HG02973 (cell line): ENCODE results near the gene FAM184B.
A peak's percentile ranks its signal among the peaks of the same experiment; 100 is the strongest.
"Not testable (repeated sequence)": the region's sequence is repeated elsewhere in the genome, so short reads cannot be mapped to it uniquely, and the experiment has no call there.

Experiments used
- ATAC-seq: cut with Tn5 transposase; IDR thresholded peaks from one replicate; pipeline ENCODE4 v1.9.1; 2021; ENCODE audit warnings: moderate library complexity; ENCODE audit not compliant: unreplicated experiment

The FAM184B gene

DNA sequence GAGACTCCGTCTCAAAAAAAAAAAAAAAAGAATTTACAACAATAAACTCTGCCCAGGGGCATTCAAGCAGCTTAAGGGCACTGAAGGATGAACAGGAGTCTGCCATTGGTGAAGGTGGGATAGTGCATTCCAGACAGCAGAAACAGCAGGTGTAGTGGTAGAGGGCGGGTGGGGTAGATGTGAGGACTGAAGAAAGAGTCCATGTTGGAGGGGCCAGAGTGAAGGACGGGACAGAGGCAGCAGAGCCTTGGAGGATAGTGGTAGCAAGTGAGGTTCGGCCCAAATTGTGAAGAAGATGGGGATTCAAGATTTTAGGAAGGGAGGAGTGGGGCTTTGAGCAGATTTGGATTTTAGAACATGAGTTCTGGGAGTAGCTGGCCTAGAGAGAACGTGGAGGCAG lies 91.3 kb downstream of the FAM184B start:
- no peak for ATAC-seq

DNA sequence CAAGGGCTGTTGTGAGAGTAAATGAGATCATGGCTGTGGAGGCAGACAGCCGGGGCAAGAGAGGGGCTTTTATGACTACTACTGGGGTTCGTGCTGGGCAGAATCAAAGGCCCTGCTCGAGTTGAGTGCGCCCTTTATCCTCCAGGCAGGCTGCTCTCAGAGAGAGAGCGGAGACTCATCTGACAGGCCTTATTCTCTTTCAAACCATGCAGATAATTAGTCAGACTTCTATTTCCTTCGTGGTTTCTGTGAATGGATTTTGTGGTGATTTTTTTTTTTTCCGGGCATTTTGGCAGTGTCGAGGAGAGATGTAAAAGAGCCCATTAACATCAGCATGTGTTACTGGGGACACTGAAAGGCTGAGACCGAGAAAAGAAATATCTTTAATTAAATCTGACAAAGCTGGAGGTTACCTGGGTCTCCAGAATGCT lies 93.4 kb downstream of the FAM184B start:
- no peak for ATAC-seq

DNA sequence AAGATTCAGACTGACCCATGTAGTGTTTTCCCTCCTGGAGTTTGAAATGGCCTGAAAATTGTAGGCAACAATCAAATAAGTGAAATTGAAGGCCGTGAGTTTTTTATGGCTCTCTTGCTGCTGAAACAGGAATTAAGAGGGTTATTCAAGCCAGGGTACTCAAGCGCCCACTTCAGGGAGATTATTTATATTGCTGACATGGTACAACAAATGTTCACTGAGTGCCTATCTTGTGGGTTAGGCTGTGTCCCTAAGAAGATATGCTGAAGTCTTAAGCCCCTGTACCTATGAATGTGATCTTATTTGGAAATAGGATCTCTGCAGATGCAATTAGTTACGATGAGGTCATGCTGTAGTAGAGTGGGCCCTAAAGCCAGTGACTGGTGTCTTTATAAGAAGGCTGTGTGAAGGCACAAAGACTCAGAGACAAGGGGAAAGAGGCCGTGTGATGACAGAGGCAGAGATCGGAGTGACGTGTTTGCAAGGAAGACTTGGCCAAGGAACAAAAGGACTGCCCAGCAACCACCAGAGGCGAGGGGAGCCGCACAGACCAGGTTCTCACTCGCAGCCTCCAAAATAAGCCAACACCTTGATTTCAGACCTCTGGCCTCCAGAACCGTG lies 94.1 kb downstream of the FAM184B start:
- no peak for ATAC-seq

DNA sequence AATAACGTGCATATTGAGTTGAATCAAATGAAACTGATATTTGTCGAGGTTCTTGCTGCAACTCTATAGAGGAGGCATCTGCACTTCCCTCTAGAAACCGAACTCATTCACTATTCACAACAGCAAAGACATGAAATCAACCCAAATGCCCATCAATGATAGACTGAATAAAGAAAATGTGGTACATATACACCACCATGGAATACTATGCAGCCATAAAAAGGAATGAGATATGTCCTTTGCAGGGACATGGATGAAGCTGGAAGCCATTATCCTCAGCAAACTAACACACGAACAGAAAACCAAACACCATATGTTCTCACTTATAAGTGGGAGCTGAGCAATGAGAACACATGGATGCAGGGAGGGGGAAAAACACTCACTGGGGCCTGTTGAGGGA lies 96.8 kb downstream of the FAM184B start:
- not testable (repeated sequence) for ATAC-seq

DNA sequence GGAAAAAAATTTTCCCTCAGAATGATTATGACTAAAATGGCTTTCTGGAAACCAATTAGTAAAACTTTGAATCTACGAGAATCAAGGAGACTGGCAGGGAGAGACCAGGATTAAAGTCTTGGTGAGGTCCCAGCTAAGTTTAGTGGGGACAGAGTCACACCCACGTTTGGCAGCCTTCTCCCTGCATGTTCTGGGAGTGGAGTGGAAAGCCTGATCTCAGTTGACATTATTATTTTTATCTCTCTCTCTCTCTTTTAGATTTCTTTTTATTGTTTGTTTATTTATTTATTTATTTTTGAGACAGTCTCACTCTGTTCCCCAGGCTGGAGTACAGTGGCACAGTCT lies 99.2 kb downstream of the FAM184B start:
- ATAC-seq, result no peak

DNA sequence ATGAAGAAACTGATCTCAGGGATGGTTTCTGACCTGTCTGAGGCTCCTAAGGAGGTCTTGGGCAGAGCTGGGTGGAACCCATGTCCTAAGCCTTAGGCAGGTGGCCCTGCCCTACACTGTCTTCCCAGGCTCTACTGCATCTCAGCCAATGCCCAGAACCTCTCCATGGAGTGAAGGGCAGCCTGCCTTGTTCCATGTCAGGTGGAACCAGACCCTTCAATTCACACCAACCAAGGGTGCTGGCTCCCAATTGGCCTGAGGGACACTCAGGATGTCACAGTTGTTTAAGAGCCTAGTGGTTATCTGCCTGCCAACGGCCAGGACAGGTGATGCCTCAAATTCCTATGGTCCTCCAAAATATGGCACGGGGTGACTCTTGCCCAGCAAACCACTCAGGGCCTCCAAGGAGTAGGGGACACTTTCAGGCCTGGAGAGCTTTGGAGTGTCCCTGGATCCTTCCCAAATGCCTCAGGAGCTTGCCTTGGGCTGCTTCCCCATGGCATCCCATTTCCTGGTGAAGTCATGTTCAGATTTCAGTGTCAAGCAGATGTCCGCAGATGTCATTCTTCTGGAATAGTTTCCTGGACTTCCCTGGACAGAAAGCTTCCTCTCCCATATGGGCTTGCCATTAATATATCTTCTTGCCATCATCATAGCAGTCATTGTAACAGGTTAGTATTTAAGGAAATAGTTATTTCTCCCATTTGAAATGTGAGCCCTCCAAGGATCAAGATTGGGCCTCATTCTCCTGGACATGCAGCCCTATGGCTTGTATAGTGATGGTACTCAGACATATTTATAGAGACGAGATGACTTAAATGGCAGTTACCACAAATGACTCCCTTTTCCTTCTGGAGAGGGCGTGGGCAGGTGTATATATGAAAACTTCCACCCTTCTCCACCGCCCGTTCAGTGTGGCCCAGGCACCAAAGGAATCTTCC lies 99.9 kb downstream of the FAM184B start:
- ATAC-seq, result no peak

DNA sequence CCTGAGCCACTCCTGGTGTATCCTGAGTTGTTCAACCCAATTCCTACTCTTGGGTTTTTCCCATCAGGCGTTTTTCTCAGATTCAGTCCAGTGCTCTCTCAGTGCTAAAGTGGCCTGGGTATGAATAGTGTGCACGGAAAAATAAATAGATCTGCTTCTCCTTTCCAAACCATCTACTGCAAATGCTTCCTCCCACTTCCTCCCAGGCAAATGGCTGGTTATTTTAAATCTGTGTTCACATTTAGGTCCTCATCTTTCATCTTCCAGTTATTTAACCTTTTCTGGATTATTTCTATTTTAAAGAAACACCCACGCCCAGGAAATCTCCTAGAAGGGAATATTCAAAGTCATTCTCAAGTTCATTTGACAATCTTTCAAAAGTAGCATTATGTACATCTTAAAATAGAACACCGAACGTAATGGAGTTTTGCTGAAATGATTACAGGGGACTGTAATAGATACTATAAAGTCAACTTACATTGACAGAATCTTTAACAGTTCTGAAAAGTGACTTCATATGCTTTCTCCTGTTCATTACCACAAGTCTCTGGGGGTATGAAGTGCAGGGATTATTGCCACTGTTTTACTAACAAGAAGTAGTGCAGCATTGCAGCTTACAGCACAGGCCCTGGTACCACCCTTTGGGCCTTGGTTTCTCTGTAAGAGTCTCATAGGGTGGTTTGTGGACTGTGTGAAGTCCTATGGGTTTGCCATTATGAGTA lies 100.7 kb downstream of the FAM184B start:
- no peak for ATAC-seq

DNA sequence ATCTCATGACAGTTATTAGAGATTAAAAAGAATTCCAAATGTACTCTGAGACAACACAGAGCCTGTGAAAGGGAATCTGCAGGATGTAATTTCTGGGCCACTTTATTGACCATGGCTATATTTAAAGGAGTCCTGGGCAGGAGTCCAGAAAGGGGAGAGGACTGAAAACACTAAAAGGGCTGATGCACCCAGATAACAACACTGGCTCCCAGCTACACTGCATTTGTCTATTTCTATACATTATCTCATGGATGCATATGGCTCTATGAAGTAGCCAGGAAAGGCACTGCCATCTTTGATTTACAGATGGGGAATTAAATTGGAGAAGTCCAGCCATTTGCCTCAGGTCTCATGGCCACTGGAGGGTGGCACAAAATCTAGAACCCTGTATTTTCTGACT lies 111.0 kb downstream of the FAM184B start:
- no peak for ATAC-seq

DNA sequence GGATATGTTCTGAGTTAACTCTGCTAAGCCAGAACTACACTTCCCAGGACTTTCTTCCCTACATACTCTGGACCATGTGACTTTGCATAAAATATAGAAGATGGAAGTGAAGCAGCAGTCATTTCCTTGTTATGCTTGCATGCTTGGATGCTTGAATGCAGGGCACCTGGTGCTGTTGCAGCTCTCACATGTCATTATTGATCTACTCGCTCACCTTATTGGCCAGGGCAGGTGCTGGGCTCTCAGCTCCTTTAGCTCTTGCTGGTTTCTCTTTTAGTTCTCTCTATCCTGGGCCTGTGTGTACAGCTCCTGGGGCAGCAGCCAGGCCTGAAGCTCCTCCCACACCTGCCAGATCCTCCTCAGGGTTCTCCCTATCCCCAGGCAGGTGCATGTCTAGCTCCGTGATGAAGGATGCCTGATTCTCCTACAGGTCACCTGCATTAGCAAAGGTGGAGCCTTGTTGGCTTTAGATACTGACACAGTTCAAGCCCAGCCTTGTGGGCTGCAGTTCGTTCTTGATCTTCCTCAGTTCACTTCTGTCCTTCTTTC lies 113.7 kb downstream of the FAM184B start:
- ATAC-seq, result no peak

DNA sequence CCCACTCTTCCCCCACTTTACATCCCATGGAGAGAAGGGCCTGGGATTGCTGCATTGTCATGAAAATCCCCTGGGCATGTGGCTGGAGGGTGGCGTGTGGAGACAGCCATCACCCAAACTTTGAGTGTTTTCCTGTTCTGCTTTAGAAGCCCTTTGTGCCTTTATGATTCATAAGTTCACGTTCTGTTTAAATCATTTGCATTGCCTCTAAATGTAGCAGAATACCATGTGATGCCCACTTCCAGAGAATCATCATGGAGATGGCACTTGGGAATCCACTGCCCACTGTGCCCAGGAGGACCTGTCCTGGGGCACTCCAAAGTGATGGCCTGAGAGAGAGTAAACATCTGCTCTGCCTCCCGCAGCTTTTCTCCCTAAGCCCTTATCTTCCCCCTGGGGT lies 114.2 kb downstream of the FAM184B start:
- ATAC-seq, result no peak

DNA sequence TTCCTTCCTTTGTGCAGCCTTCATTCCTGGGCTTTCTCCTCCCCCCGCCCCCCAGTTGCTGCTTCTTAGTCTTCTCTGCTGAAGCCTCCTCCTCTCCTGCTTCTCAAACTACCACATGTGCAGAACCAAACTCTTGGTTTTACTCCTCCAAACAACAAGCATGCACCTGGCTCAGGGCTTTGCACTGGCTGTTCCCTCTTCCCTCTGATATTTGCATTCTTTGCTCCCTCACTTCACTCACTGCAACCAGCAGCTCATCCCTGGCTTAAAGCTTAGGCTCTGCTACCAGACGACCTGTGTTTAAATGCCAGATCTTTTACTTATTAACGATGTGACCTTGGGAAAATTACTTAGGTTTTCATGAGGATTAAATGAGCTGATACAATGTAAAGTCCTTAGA lies 115.6 kb downstream of the FAM184B start:
- ATAC-seq, result no peak

DNA sequence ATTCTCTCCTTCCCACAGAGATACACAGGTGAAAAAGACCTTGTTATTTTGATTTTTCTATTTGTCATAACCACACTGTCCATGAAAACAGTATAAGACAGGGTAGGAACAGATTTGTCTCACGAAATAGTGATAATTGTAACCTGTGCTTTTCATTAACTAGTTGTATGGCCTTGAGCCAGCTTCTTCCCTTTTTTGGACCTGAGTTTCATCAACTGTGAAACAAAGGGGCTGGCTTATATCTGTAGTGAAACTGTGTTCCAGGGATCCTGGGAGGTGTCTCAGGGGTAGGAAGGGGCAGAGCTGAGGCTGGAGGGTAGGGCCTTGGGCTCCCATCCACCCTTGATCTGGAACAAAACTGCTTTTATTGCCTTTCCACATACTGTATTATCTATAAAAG lies 116.1 kb downstream of the FAM184B start:
- no peak for ATAC-seq

DNA sequence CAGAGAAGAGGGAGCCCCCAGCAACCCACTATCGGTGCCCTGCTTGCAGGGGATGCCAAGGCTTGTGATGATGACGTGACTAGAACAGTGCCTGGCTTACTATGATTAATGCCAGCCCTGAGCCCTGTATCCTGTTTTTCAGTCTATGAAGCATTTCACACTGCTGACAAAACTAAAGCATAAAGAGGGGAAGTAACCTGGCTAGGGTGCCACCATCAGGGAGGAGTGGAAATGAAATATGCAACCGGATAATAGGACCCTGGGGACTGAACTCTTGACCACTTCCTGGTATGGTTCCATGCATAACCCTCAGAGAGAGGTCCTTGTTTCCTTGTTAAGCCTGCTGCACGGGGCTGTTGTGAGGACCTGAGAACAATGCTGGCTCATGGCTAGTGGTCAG lies 116.7 kb downstream of the FAM184B start:
- peak; percentile 92 for ATAC-seq

DNA sequence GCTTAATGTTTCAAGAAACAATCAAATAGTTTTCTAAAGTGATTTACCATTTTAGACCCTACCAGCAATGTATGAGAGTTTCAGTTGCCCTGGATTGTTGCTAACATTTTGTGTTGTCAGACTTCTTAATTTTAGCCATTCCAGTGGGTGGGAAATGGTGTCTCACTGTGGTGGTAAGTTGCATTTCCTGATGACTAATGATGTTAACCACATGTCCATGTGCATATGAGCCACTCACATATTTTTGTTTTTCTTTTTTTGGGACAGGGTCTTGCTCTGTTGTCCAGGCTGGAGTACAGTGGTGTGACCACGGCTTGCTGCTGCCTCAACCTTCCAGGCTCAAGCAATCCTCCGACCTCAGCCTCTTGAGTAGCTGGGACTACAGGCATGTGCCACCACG lies 118.7 kb downstream of the FAM184B start:
- ATAC-seq, result no peak

DNA sequence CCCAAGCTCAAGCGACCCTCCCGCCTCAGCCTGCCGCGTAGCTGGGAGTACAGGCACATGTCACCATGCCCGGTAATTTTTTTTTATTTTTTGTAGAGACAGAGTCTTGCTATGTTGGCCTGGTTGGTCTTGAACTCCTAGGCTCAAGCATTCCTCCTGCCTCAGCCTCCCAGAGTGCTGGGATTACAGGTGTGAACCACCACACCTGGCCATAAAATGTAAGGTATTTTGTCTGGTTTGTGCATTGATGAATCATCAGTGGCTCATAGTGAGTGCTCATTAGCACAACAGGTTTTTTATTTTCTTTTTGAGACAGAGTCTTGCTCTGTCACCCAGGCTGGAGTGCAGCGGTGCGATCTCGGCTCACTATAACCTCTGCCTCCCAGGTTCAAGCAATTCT lies 122.2 kb downstream of the FAM184B start:
- ATAC-seq, result not testable (repeated sequence)

DNA sequence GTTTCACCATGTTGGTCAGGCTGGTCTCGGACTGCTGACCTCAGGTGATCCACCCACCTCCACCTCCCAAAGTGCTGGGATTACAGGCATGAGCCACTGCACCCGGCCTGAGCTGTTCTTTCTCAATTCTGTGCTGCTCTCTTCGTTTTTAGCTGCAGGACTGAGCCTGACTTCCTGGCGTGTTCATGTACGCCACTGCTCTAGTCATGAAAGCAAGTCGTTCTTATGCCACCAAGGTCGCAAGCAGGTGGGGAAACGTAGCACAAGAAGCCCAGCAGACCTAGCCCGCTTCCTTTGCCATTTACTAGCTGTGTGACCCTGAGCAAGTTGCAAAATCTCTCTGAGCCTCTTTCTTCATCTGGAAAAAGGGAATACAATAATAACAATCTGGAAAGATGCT lies 123.6 kb downstream of the FAM184B start:
- ATAC-seq, result no peak

DNA sequence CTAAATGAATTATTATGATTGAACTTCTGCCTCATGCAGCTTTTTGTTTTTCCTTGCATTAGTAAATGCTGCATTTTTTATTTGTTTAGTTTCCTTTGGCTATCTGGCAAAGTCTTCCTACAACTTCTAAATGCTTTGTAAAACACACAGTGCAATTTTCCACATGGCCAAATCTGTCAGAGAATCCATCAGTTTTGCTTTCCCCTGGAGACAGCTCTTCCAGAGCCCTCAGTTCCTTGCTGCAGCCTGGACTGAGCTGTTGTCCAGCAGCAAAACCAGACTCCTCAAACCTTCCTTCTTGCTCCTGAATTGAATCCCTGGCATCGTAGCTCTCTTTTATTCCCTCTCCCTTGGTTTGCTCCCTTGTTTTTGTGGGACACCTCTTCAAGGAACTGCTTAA lies 124.3 kb downstream of the FAM184B start:
- ATAC-seq, result no peak

DNA sequence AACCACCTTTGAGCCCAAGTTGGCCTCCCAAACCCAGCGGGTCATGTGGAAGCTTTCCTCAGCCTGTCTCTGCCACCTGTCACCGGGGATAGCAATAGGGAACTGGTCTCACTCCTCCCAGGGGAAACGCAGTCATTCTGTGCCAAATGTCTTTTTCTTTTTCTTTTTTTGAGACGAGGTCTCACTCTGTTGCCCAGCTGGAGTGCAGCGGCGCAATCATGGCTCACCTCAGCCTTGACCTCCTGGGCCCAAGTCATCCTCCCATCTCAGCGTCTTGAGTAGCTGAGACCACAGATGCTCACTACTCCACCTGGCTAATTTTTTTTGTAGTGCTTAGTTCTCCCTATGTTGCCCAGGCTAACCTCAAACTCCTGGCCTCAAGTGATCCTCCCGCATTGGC lies 126.7 kb downstream of the FAM184B start:
- no peak for ATAC-seq

DNA sequence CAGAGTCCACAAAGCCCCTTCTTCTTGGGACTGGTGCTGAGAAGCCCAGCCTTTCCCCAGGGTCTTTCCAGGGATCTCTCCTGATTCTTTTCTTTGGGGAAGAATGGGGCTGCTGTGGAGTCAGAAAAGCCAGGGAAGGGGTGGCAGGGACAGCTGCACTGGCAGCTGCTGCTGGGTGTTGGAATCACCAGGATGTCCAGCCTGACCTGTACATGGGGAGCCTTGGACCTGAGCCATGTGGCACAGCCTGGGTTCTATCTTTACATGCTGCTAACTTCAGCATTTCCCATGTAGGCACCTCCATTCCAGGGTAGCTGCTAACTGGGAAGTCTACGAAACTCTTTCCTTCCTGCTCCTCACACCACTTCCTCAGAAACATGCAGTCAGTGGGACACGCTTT lies 131.0 kb downstream of the FAM184B start:
- ATAC-seq, result no peak

DNA sequence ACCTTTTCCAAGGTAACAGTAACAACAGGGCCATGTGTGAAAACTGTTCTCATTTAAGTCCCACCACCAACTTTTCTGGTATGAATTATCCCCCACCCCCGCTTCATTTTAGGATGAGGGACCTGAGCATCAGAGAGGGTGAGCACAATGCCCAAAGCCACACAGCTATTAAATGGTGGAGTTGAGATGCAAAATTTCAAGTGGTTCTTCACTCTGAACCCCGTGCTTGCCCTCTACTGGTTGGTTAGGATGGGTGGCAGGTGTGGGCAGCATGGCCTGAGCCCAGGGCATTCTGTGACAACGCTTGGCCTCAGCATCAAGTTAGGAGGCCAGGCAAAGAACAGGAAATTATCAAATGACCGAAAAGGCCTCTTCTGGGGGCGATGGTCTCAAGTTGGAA lies 133.5 kb downstream of the FAM184B start:
- ATAC-seq, result no peak

DNA sequence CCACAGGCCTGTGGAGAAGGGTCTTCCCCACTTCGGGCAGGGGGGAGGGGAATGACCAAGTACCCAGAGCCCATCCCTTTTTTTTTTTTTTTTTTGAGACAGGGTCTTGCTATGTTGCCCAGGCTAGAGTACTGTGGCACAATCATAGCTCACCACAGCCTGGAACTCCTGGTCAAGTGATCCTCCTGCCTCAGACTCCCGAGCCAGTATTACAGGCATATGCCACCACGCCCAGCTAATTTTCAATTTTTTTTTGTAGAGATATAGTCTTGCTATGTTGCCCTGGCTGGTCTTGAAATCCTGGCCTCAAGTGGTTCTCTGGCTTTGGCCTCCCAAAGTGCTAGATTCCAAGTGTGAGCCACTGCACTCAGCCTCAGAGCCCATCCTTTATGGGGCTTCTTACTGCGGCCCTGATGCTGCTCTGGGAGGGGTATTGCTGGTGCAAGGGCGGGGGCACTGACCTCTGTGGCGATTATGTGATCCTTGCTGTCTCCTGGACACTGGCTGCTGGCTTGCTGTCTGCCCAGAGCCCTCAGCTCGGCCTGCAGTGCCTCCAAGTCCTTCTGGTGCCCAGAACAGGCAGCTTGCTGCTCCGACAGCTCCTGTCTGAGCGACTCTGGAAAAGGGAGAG lies 134.1 kb downstream of the FAM184B start:
- ATAC-seq, result no peak
